ENCODE results near the gene FHIT.

GRCh38 chr3:60973321-60973720 lies 277.9 kb downstream of the FHIT start:
- TF ChIP-seq ZNF622 (IDR thresholded peaks at IDR 0.05) (no peak), USF2 (IDR thresholded peaks at IDR 0.05; ENCODE audit: borderline replicate concordance, low read depth, low read length) (no peak)
